Measurements from ENCODE around the gene SMIM1.

DNA sequence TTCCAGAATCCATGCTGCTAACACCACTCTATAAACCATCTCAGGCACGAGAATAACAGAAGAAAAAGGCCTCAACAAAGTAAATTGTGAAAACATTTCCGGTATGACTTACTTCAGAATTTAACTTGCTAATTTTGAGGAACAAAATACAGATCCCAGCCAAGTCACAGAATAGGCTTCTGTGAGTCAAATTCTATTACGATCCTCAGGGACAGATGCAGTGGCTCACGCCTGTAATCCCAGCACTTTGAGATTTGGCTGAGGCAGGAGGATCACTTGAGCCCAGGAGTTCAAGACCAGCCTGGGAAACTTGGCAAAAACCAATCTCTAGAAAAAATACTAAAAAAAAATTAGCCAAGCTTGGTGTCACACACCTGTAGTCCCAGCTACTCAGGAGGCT, 29.1 kb upstream of the SMIM1 start:
- TF ChIP-seq, protein P1, sequence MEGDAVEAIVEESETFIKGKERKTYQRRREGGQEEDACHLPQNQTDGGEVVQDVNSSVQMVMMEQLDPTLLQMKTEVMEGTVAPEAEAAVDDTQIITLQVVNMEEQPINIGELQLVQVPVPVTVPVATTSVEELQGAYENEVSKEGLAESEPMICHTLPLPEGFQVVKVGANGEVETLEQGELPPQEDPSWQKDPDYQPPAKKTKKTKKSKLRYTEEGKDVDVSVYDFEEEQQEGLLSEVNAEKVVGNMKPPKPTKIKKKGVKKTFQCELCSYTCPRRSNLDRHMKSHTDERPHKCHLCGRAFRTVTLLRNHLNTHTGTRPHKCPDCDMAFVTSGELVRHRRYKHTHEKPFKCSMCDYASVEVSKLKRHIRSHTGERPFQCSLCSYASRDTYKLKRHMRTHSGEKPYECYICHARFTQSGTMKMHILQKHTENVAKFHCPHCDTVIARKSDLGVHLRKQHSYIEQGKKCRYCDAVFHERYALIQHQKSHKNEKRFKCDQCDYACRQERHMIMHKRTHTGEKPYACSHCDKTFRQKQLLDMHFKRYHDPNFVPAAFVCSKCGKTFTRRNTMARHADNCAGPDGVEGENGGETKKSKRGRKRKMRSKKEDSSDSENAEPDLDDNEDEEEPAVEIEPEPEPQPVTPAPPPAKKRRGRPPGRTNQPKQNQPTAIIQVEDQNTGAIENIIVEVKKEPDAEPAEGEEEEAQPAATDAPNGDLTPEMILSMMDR (IDR thresholded peaks at IDR 0.05), result no peak
- TF ChIP-seq POLR2AphosphoS5 (IDR thresholded peaks at IDR 0.05), result no peak

All from gastroesophageal sphincter (tissue), 3 donors.